B cell (primary cell): ENCODE measurements around the gene WNK1.

Experiments
- EZH2 ChIP-seq: IDR thresholded peaks from 2 replicates; pipeline ENCODE4 v1.6.1; 2012; ENCODE audit warnings: borderline replicate concordance, low read depth, mild to moderate bottlenecking, moderate library complexity, low read length; ENCODE audit not compliant: insufficient read depth, poor library complexity, severe bottlenecking
- TF ChIP-seq, protein P1 (sequence below): fragments of 200-600 bp; IDR thresholded peaks from one replicate; pipeline ENCODE4 v1.8.0; 2022; ENCODE audit warnings: antibody characterized with exemption, mild to moderate bottlenecking

- TF ChIP-seq, protein P1, sequence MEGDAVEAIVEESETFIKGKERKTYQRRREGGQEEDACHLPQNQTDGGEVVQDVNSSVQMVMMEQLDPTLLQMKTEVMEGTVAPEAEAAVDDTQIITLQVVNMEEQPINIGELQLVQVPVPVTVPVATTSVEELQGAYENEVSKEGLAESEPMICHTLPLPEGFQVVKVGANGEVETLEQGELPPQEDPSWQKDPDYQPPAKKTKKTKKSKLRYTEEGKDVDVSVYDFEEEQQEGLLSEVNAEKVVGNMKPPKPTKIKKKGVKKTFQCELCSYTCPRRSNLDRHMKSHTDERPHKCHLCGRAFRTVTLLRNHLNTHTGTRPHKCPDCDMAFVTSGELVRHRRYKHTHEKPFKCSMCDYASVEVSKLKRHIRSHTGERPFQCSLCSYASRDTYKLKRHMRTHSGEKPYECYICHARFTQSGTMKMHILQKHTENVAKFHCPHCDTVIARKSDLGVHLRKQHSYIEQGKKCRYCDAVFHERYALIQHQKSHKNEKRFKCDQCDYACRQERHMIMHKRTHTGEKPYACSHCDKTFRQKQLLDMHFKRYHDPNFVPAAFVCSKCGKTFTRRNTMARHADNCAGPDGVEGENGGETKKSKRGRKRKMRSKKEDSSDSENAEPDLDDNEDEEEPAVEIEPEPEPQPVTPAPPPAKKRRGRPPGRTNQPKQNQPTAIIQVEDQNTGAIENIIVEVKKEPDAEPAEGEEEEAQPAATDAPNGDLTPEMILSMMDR = no peak
- TF ChIP-seq EZH2 = no peak
Measured at GRCh38 chr12:830111-830867, 77.9 kb downstream of the WNK1 start.
